ENCODE data around the gene PRELID2.
A peak's percentile ranks its signal among the peaks of the same experiment; 100 is the strongest.

GRCh38 chr5:145834917-145835847 lies at the start of gene PRELID2:
- TF ChIP-seq USF2 (IDR thresholded peaks at IDR 0.05) (no peak), CTCF (IDR thresholded peaks at IDR 0.05) (0 out of 3 replicates have a peak, but pooled peaks have one; percentile 33)

Measured in A549 (cell line).